Measurements from ENCODE around the gene SEPTIN2.
A peak's percentile ranks its signal among the peaks of the same experiment; 100 is the strongest.
"Not testable (repeated sequence)": the region's sequence is repeated elsewhere in the genome, so short reads cannot be mapped to it uniquely, and the experiment has no call there.

The SEPTIN2 gene

GRCh38 chr2:241315093-241315878, 439 bp upstream of the SEPTIN2 start, which contains the start of gene HDLBP:
HDLBP (minus strand) TSS chr2:241315672; CDS start chr2:241266869, 48,803 bp downstream.
- peak; percentile 99 to 100 for DNase-seq

- DNase-seq, result no peak
These were observed 1.1 kb downstream of the SEPTIN2 start for GRCh38 chr2:241316825-241317224.

- DNase-seq, result peak; percentile 46 to 65
These were observed 1.7 kb downstream of the SEPTIN2 start for GRCh38 chr2:241317391-241317790.

GRCh38 chr2:241318830-241319229, 3.1 kb downstream of the SEPTIN2 start:
- DNase-seq, result not testable (repeated sequence)

- DNase-seq, result no peak
These were observed 4.7 kb downstream of the SEPTIN2 start for GRCh38 chr2:241320394-241320793.

- DNase-seq, result no peak
These were observed 5.3 kb downstream of the SEPTIN2 start for GRCh38 chr2:241321033-241321432.

GRCh38 chr2:241321886-241322285, 6.2 kb downstream of the SEPTIN2 start:
- no peak for DNase-seq

GRCh38 chr2:241323778-241324177, 8.1 kb downstream of the SEPTIN2 start:
- no peak for DNase-seq

GRCh38 chr2:241324775-241325174, 9.1 kb downstream of the SEPTIN2 start:
- peak in 1 of 2 donors; percentile 77 for DNase-seq

GRCh38 chr2:241325257-241325656, 9.5 kb downstream of the SEPTIN2 start:
- no peak for DNase-seq

GRCh38 chr2:241329669-241330615, 14.2 kb downstream of the SEPTIN2 start:
- DNase-seq, result no peak

- no peak for DNase-seq
These were observed 14.9 kb downstream of the SEPTIN2 start for GRCh38 chr2:241330616-241330981.

GRCh38 chr2:241334813-241335212, 19.1 kb downstream of the SEPTIN2 start:
- DNase-seq, result no peak

GRCh38 chr2:241339839-241340630, 24.3 kb downstream of the SEPTIN2 start:
- DNase-seq, result no peak

GRCh38 chr2:241340631-241341163, 25.0 kb downstream of the SEPTIN2 start:
- no peak for DNase-seq

- no peak for DNase-seq
These were observed 29.4 kb downstream of the SEPTIN2 start for GRCh38 chr2:241344925-241345651.

GRCh38 chr2:241349941-241350340, 34.2 kb downstream of the SEPTIN2 start:
- no peak for DNase-seq

GRCh38 chr2:241350530-241350877, 34.8 kb downstream of the SEPTIN2 start:
- DNase-seq, result no peak

- DNase-seq, result no peak
These were observed 35.3 kb downstream of the SEPTIN2 start for GRCh38 chr2:241350878-241351639.

- DNase-seq, result no peak
These were observed 35.9 kb downstream of the SEPTIN2 start for GRCh38 chr2:241351640-241352031.

- DNase-seq, result no peak
These were observed 36.5 kb downstream of the SEPTIN2 start for GRCh38 chr2:241352227-241352626.

Data from inflammatory macrophage (primary cell).